Activated T-cell treated with anti-CD3 and anti-CD28 coated beads, Interleukin-2, amount 50 U/mL, for 72 hours (primary cell): ENCODE data around the gene WBP1L. TPM values are rescaled to one million over a fixed set of nuclear protein-coding genes. Genes with fewer than 3 reads are reported as not detected.
"Not testable (repeated sequence)": the region's sequence is repeated elsewhere in the genome, so short reads cannot be mapped to it uniquely, and the experiment has no call there.

Experiments used
- ATAC-seq, 2 donors: fragments of 150-1000 bp; cut with Tn5 transposase; replicated peaks in 1 of 2; 2 replicates each; pipeline ENCODE4 v1.10.0; 2021; ENCODE audit warnings: moderate library complexity in 2 of 2, mild to moderate bottlenecking in 1 of 2
- DNase-seq, 2 donors: peaks; one replicate each; pipeline ENCODE4 v3.0.0; 2021 to 2022; ENCODE audit warnings: mixed read lengths in 1 of 2
- H3K27ac Mint-ChIP-seq: one replicate; pipeline ENCODE4 v1.8.0; 2022; ENCODE audit warnings: mild to moderate bottlenecking, moderate library complexity, mixed read lengths
- H3K27me3 Mint-ChIP-seq: one replicate; pipeline ENCODE4 v1.8.0; 2022; ENCODE audit warnings: low read depth, mixed read lengths
- H3K36me3 Mint-ChIP-seq, 2 donors: one replicate each; pipeline ENCODE4 v1.8.0; 2022; ENCODE audit warnings: mixed read lengths in 2 of 2, mild to moderate bottlenecking in 1 of 2; ENCODE audit not compliant: insufficient read depth in 2 of 2
- H3K4me1 Mint-ChIP-seq: one replicate; pipeline ENCODE4 v1.8.0; 2022; ENCODE audit warnings: low read depth, mixed read lengths
- H3K4me3 Mint-ChIP-seq, 2 donors: one replicate each; pipeline ENCODE4 v1.8.0; 2022; ENCODE audit warnings: mild to moderate bottlenecking in 2 of 2, mixed read lengths in 2 of 2, moderate library complexity in 2 of 2
- H3K9me3 Mint-ChIP-seq, 2 donors: one replicate each; pipeline ENCODE4 v1.8.0; 2022; ENCODE audit warnings: mixed read lengths in 2 of 2
- total RNA-seq, 2 donors: library from RNA; stranded (reverse); gene quantifications; one replicate each; pipeline ENCODE4 v1.2.3, GENCODE V29; 2022

WBP1L gene
- total RNA-seq, 2 donors from 2014 or later: 19.6 to 20.1 TPM

- H3K4me1 Mint-ChIP-seq: peaks cover 41% of the 10 kb centered on the region
- peaks cover 1 to 2% of the 10 kb centered on the region in 2 donors for H3K36me3 Mint-ChIP-seq
- no peaks in the 10 kb centered on the region for H3K9me3 Mint-ChIP-seq
- DNase-seq: peak in 1 of 2 donors; percentile 11
- peak overlapping the region; percentile 2 for H3K27ac Mint-ChIP-seq
- no peak overlapping the region for H3K4me3 Mint-ChIP-seq
- peak; percentile 53 for ATAC-seq
- H3K27me3 Mint-ChIP-seq: no peaks in the 10 kb centered on the region
Observed at GRCh38 chr10:102752934-102753664, 9.4 kb downstream of the WBP1L start.

GRCh38 chr10:102753718-102754117 lies 10.0 kb downstream of the WBP1L start:
- no peak for ATAC-seq
- Mint-ChIP-seq H3K36me3 (peaks cover 1 to 2% of the 10 kb centered on the region in 2 donors), H3K4me3 (no peak overlapping the region), H3K27me3 (no peaks in the 10 kb centered on the region), H3K27ac (no peak overlapping the region), H3K9me3 (no peaks in the 10 kb centered on the region), H3K4me1 (peaks cover 41% of the 10 kb centered on the region)
- DNase-seq: no peak

- H3K36me3 Mint-ChIP-seq: peaks cover 2 to 6% of the 10 kb centered on the region in 2 donors
- peaks cover 0 to 1% of the 10 kb centered on the region in 2 donors for H3K9me3 Mint-ChIP-seq
- peaks cover 42% of the 10 kb centered on the region for H3K4me1 Mint-ChIP-seq
- H3K27ac Mint-ChIP-seq: no peak overlapping the region
- H3K4me3 Mint-ChIP-seq: no peak overlapping the region
- no peak for DNase-seq
- no peaks in the 10 kb centered on the region for H3K27me3 Mint-ChIP-seq
- ATAC-seq: no peak
Observed at GRCh38 chr10:102757323-102757722, 13.6 kb downstream of the WBP1L start.

GRCh38 chr10:102758240-102758932 lies 14.6 kb downstream of the WBP1L start:
- Mint-ChIP-seq H3K36me3 (peaks cover 2 to 6% of the 10 kb centered on the region in 2 donors), H3K27ac (peak overlapping the region; percentile 14), H3K4me1 (peaks cover 38% of the 10 kb centered on the region), H3K9me3 (peaks cover 0 to 1% of the 10 kb centered on the region in 2 donors), H3K4me3 (peak overlapping the region; percentile 56 to 58), H3K27me3 (no peaks in the 10 kb centered on the region)
- ATAC-seq (no peak), DNase-seq (no peak)

GRCh38 chr10:102758933-102759262 lies 15.2 kb downstream of the WBP1L start:
- Mint-ChIP-seq H3K4me3 (peak overlapping the region; percentile 56 to 58), H3K4me1 (peaks cover 35% of the 10 kb centered on the region)
- H3K27me3 Mint-ChIP-seq, ATAC-seq, H3K36me3 Mint-ChIP-seq, H3K27ac Mint-ChIP-seq, H3K9me3 Mint-ChIP-seq, DNase-seq: not testable (repeated sequence)

- Mint-ChIP-seq H3K4me3 (no peak overlapping the region), H3K27ac (peak overlapping the region; percentile 54), H3K27me3 (no peaks in the 10 kb centered on the region), H3K9me3 (peaks cover 0 to 1% of the 10 kb centered on the region in 2 donors), H3K36me3 (peaks cover 2 to 5% of the 10 kb centered on the region in 2 donors), H3K4me1 (peaks cover 42% of the 10 kb centered on the region)
- no peak for DNase-seq
- no peak for ATAC-seq
Observed at GRCh38 chr10:102759497-102760210, 15.9 kb downstream of the WBP1L start.

GRCh38 chr10:102761981-102762380 lies 18.2 kb downstream of the WBP1L start:
- DNase-seq: no peak
- Mint-ChIP-seq H3K4me1 (peaks cover 46% of the 10 kb centered on the region), H3K36me3 (peaks cover 2 to 7% of the 10 kb centered on the region in 2 donors), H3K27ac (no peak overlapping the region), H3K27me3 (no peaks in the 10 kb centered on the region), H3K9me3 (peaks cover 0 to 1% of the 10 kb centered on the region in 2 donors), H3K4me3 (no peak overlapping the region)
- no peak for ATAC-seq

GRCh38 chr10:102762401-102763015 lies 18.8 kb downstream of the WBP1L start:
- H3K4me1 Mint-ChIP-seq: peaks cover 51% of the 10 kb centered on the region
- H3K27me3 Mint-ChIP-seq: no peaks in the 10 kb centered on the region
- H3K9me3 Mint-ChIP-seq: peaks cover 0 to 1% of the 10 kb centered on the region in 2 donors
- no peak overlapping the region for H3K4me3 Mint-ChIP-seq
- no peak overlapping the region for H3K27ac Mint-ChIP-seq
- ATAC-seq: no peak
- H3K36me3 Mint-ChIP-seq: peaks cover 2 to 7% of the 10 kb centered on the region in 2 donors
- no peak for DNase-seq

- Mint-ChIP-seq H3K36me3 (peaks cover 2 to 7% of the 10 kb centered on the region in 2 donors), H3K4me1 (peaks cover 55% of the 10 kb centered on the region)
- DNase-seq: no peak
Observed at GRCh38 chr10:102763037-102763607, 19.4 kb downstream of the WBP1L start.

GRCh38 chr10:102764470-102765161 lies 20.9 kb downstream of the WBP1L start:
- no peak overlapping the region for H3K4me3 Mint-ChIP-seq
- no peak for DNase-seq
- no peak overlapping the region for H3K27ac Mint-ChIP-seq
- ATAC-seq: peak; percentile 34 to 63
- no peaks in the 10 kb centered on the region for H3K9me3 Mint-ChIP-seq
- H3K36me3 Mint-ChIP-seq: peaks cover 0 to 3% of the 10 kb centered on the region in 2 donors
- H3K4me1 Mint-ChIP-seq: peaks cover 52% of the 10 kb centered on the region
- no peaks in the 10 kb centered on the region for H3K27me3 Mint-ChIP-seq

More at GRCh38 chr10:102763037-102763607, 19.4 kb downstream of the WBP1L start:
- ATAC-seq: no peak
- Mint-ChIP-seq H3K27ac (no peak overlapping the region), H3K27me3 (no peaks in the 10 kb centered on the region), H3K4me3 (no peak overlapping the region), H3K9me3 (peaks cover 0 to 1% of the 10 kb centered on the region in 2 donors)

- no peak overlapping the region for H3K27ac Mint-ChIP-seq
- peaks cover 53% of the 10 kb centered on the region for H3K4me1 Mint-ChIP-seq
- H3K27me3 Mint-ChIP-seq: no peaks in the 10 kb centered on the region
- no peaks in the 10 kb centered on the region for H3K9me3 Mint-ChIP-seq
- H3K36me3 Mint-ChIP-seq: peaks cover 0 to 2% of the 10 kb centered on the region in 2 donors
- no peak for DNase-seq
- ATAC-seq: no peak
- no peak overlapping the region for H3K4me3 Mint-ChIP-seq
Observed at GRCh38 chr10:102765336-102765735, 21.6 kb downstream of the WBP1L start.
